ENCODE results near the gene MAP6D1.

Gene MAP6D1

GRCh38 chr3:183825456-183826161 is at the start of gene MAP6D1:
TSS of gene MAP6D1 (minus strand) at chr3:183825577. CDS start at chr3:183825547, 30 bp downstream.
- no CpG with 5 or more reads among the region's 69 CpGs for WGBS (ENCODE audit: insufficient coverage, insufficient read length)
- Histone ChIP-seq H3K36me3 (ENCODE audit: control insufficient read depth, insufficient read depth, low read length) (no peaks in the 10 kb centered on the region; the same call in 1 of the 2 replicates), H3K4me3 (ENCODE audit: low read length) (peak within 1 kb of the TSS; percentile 56), H3K4me1 (ENCODE audit: control insufficient read depth, insufficient read depth, low read length) (0 out of 2 replicates have a peak, but pooled peaks cover 3% of the 10 kb centered on the region), H3K27ac (ENCODE audit: low read length) (no peak within 1 kb of the TSS), H3K27me3 (ENCODE audit: control insufficient read depth, insufficient read depth, low read length) (no peaks in the 10 kb centered on the region), H3K9me3 (ENCODE audit: control insufficient read depth, insufficient read depth, low read length) (no peaks in the 10 kb centered on the region)
- peak; percentile 54 for DNase-seq (ENCODE audit: low read depth, low spot score)

- H3K4me1 ChIP-seq (ENCODE audit: control insufficient read depth, insufficient read depth, low read length) = no peaks in the 10 kb centered on the region; the same call in 1 of the 2 replicates
- WGBS (ENCODE audit: insufficient coverage, insufficient read length) = no CpG with 5 or more reads among the region's 3 CpGs
- DNase-seq (ENCODE audit: low read depth, low spot score) = no peak
Measured at GRCh38 chr3:183873914-183874313, 48.5 kb upstream of the MAP6D1 start.

GRCh38 chr3:183871541-183871940 is 46.2 kb upstream of the MAP6D1 start:
- Histone ChIP-seq H3K36me3 (ENCODE audit: control insufficient read depth, insufficient read depth, low read length) (no peaks in the 10 kb centered on the region), H3K4me3 (ENCODE audit: low read length) (no peak overlapping the region), H3K9me3 (ENCODE audit: control insufficient read depth, insufficient read depth, low read length) (no peaks in the 10 kb centered on the region), H3K4me1 (ENCODE audit: control insufficient read depth, insufficient read depth, low read length) (no peaks in the 10 kb centered on the region), H3K27me3 (ENCODE audit: control insufficient read depth, insufficient read depth, low read length) (no peaks in the 10 kb centered on the region), H3K27ac (ENCODE audit: low read length) (no peak overlapping the region)
- DNase-seq (ENCODE audit: low read depth, low spot score) = no peak
- WGBS (ENCODE audit: insufficient coverage, insufficient read length) = no CpG with 5 or more reads among the region's 2 CpGs

More at GRCh38 chr3:183873914-183874313, 48.5 kb upstream of the MAP6D1 start:
- Histone ChIP-seq H3K36me3 (ENCODE audit: control insufficient read depth, insufficient read depth, low read length) (no peaks in the 10 kb centered on the region), H3K4me3 (ENCODE audit: low read length) (no peak overlapping the region), H3K27me3 (ENCODE audit: control insufficient read depth, insufficient read depth, low read length) (no peaks in the 10 kb centered on the region), H3K27ac (ENCODE audit: low read length) (no peak overlapping the region), H3K9me3 (ENCODE audit: control insufficient read depth, insufficient read depth, low read length) (no peaks in the 10 kb centered on the region)

- WGBS (ENCODE audit: insufficient coverage, insufficient read length) = 100% methylated on average over 1 of the region's 3 CpGs
- H3K4me1 ChIP-seq (ENCODE audit: control insufficient read depth, insufficient read depth, low read length) = no peaks in the 10 kb centered on the region
Measured at GRCh38 chr3:183870563-183870962, 45.2 kb upstream of the MAP6D1 start.

DNA sequence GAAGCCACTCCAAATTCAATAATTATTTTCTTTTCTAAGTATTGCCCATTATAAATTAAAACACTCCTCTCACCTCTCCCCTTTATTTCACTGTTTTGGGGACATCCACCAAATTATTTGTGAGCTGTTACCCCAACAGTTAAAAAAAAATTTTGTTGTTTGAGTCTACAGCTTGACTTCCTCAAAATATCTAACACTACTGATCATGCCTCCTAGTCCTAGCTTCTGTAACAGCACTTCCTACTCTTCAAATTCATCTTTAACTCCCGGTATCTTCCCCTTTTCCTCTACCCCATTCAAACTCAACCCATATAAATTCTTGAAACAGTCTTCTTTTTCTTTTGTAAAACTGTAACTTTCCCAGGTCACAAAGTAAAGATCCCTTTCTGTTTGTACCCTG is 43.4 kb upstream of the MAP6D1 start:
- H3K36me3 ChIP-seq (ENCODE audit: control insufficient read depth, insufficient read depth, low read length) = peaks cover 8% of the 10 kb centered on the region; the same call in 1 of the 2 replicates
- DNase-seq (ENCODE audit: low read depth, low spot score) = no peak
- no peaks in the 10 kb centered on the region for H3K27me3 ChIP-seq (ENCODE audit: control insufficient read depth, insufficient read depth, low read length)
- no peaks in the 10 kb centered on the region for H3K9me3 ChIP-seq (ENCODE audit: control insufficient read depth, insufficient read depth, low read length)
- 100% methylated on average over 1 of the region's 1 CpG for WGBS (ENCODE audit: insufficient coverage, insufficient read length)
- H3K4me3 ChIP-seq (ENCODE audit: low read length) = no peak overlapping the region
- no peaks in the 10 kb centered on the region for H3K4me1 ChIP-seq (ENCODE audit: control insufficient read depth, insufficient read depth, low read length)
- H3K27ac ChIP-seq (ENCODE audit: low read length) = no peak overlapping the region

More at GRCh38 chr3:183870563-183870962, 45.2 kb upstream of the MAP6D1 start:
- no peak overlapping the region for H3K4me3 ChIP-seq (ENCODE audit: low read length)
- no peak for DNase-seq (ENCODE audit: low read depth, low spot score)
- H3K36me3 ChIP-seq (ENCODE audit: control insufficient read depth, insufficient read depth, low read length) = peaks cover under 1% of the 10 kb centered on the region; the same call in 1 of the 2 replicates
- no peak overlapping the region for H3K27ac ChIP-seq (ENCODE audit: low read length)
- H3K9me3 ChIP-seq (ENCODE audit: control insufficient read depth, insufficient read depth, low read length) = no peaks in the 10 kb centered on the region
- no peaks in the 10 kb centered on the region for H3K27me3 ChIP-seq (ENCODE audit: control insufficient read depth, insufficient read depth, low read length)

GRCh38 chr3:183862610-183863009 is 37.2 kb upstream of the MAP6D1 start:
- no peak for DNase-seq (ENCODE audit: low read depth, low spot score)
- no peak overlapping the region for H3K4me3 ChIP-seq (ENCODE audit: low read length)
- WGBS (ENCODE audit: insufficient coverage, insufficient read length) = no CpG with 5 or more reads among the region's 4 CpGs
- H3K27ac ChIP-seq (ENCODE audit: low read length) = no peak overlapping the region
- H3K9me3 ChIP-seq (ENCODE audit: control insufficient read depth, insufficient read depth, low read length) = no peaks in the 10 kb centered on the region
- peaks cover 8% of the 10 kb centered on the region; the same call in 1 of the 2 replicates for H3K36me3 ChIP-seq (ENCODE audit: control insufficient read depth, insufficient read depth, low read length)
- no peaks in the 10 kb centered on the region for H3K4me1 ChIP-seq (ENCODE audit: control insufficient read depth, insufficient read depth, low read length)
- H3K27me3 ChIP-seq (ENCODE audit: control insufficient read depth, insufficient read depth, low read length) = no peaks in the 10 kb centered on the region

DNA sequence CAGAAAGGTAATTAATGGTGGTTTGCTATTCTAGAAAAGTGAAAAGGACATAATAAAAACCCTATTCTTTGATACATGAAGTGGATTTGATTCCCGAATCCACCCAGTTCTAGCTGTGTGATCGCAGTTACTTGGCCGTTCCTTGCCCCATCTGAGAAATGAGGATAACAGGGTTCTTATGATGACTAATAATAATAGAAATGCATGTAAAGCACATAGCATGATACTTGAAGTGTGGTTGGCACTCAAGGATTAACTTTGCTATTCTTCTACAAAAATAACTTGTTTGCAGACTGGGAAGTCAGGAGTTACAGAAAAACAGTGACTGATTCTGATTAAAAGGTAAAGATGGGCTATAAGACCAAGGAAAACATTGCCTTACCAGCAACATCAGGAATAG is 32.5 kb upstream of the MAP6D1 start:
- Histone ChIP-seq H3K4me1 (ENCODE audit: control insufficient read depth, insufficient read depth, low read length) (no peaks in the 10 kb centered on the region), H3K27ac (ENCODE audit: low read length) (no peak overlapping the region), H3K36me3 (ENCODE audit: control insufficient read depth, insufficient read depth, low read length) (peaks cover 4% of the 10 kb centered on the region; the same call in 1 of the 2 replicates), H3K9me3 (ENCODE audit: control insufficient read depth, insufficient read depth, low read length) (no peaks in the 10 kb centered on the region), H3K27me3 (ENCODE audit: control insufficient read depth, insufficient read depth, low read length) (no peaks in the 10 kb centered on the region), H3K4me3 (ENCODE audit: low read length) (no peak overlapping the region)
- whole genome bisulfite sequencing (ENCODE audit: insufficient coverage, insufficient read length) = no CpG with 5 or more reads among the region's 3 CpGs
- DNase-seq (ENCODE audit: low read depth, low spot score) = no peak

- Histone ChIP-seq H3K27ac (ENCODE audit: low read length) (no peak overlapping the region), H3K9me3 (ENCODE audit: control insufficient read depth, insufficient read depth, low read length) (no peaks in the 10 kb centered on the region), H3K27me3 (ENCODE audit: control insufficient read depth, insufficient read depth, low read length) (no peaks in the 10 kb centered on the region), H3K4me3 (ENCODE audit: low read length) (no peak overlapping the region), H3K4me1 (ENCODE audit: control insufficient read depth, insufficient read depth, low read length) (no peaks in the 10 kb centered on the region), H3K36me3 (ENCODE audit: control insufficient read depth, insufficient read depth, low read length) (peaks cover 4% of the 10 kb centered on the region; the same call in 1 of the 2 replicates)
- 100% methylated on average over 1 of the region's 4 CpGs for WGBS (ENCODE audit: insufficient coverage, insufficient read length)
- DNase-seq (ENCODE audit: low read depth, low spot score) = no peak
Measured at GRCh38 chr3:183854318-183855035, 29.1 kb upstream of the MAP6D1 start.

GRCh38 chr3:183845608-183846288 is 20.4 kb upstream of the MAP6D1 start:
- H3K9me3 ChIP-seq (ENCODE audit: control insufficient read depth, insufficient read depth, low read length) = no peaks in the 10 kb centered on the region
- no peak for DNase-seq (ENCODE audit: low read depth, low spot score)
- peaks cover 4% of the 10 kb centered on the region; the same call in 1 of the 2 replicates for H3K36me3 ChIP-seq (ENCODE audit: control insufficient read depth, insufficient read depth, low read length)
- no peaks in the 10 kb centered on the region for H3K4me1 ChIP-seq (ENCODE audit: control insufficient read depth, insufficient read depth, low read length)
- no peaks in the 10 kb centered on the region for H3K27me3 ChIP-seq (ENCODE audit: control insufficient read depth, insufficient read depth, low read length)
- H3K27ac ChIP-seq (ENCODE audit: low read length) = no peak overlapping the region
- H3K4me3 ChIP-seq (ENCODE audit: low read length) = no peak overlapping the region
- WGBS (ENCODE audit: insufficient coverage, insufficient read length) = no CpG with 5 or more reads among the region's 13 CpGs

DNA sequence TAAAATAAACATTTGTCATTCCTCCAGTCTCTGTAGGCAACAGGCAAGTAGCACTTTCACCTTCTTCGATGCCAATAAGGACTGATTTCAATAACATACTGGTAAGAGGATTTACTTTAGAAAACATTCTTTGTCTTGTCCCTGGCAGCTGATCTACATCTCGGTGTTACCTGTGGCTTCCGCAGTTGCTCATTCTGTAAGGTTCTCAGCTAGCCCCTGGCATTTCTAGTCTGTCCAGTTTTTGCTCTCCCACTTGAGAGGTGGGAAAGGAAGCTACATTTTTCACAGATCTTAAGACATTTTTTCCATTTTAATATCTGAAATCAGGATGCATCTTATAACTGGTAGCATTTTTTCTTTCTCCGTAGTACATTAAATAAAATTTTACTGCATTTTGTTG is 19.7 kb upstream of the MAP6D1 start:
- H3K27me3 ChIP-seq (ENCODE audit: control insufficient read depth, insufficient read depth, low read length) = no peaks in the 10 kb centered on the region
- no peak overlapping the region for H3K4me3 ChIP-seq (ENCODE audit: low read length)
- no CpG with 5 or more reads among the region's 4 CpGs for WGBS (ENCODE audit: insufficient coverage, insufficient read length)
- H3K9me3 ChIP-seq (ENCODE audit: control insufficient read depth, insufficient read depth, low read length) = no peaks in the 10 kb centered on the region
- no peak for DNase-seq (ENCODE audit: low read depth, low spot score)
- no peaks in the 10 kb centered on the region for H3K4me1 ChIP-seq (ENCODE audit: control insufficient read depth, insufficient read depth, low read length)
- no peak overlapping the region for H3K27ac ChIP-seq (ENCODE audit: low read length)
- peaks cover 5% of the 10 kb centered on the region; the same call in 1 of the 2 replicates for H3K36me3 ChIP-seq (ENCODE audit: control insufficient read depth, insufficient read depth, low read length)
